ENCODE measurements around the gene FCSK. TPM values are rescaled to one million over a fixed set of nuclear protein-coding genes. Genes with fewer than 3 reads are reported as not detected.

FCSK gene
- total and polyA plus RNA-seq, 2 of the 8 experiments (the other 6 are each of a cell fraction or from before 2014, with no cell fraction given): 4.6 to 5.1 TPM

DNA sequence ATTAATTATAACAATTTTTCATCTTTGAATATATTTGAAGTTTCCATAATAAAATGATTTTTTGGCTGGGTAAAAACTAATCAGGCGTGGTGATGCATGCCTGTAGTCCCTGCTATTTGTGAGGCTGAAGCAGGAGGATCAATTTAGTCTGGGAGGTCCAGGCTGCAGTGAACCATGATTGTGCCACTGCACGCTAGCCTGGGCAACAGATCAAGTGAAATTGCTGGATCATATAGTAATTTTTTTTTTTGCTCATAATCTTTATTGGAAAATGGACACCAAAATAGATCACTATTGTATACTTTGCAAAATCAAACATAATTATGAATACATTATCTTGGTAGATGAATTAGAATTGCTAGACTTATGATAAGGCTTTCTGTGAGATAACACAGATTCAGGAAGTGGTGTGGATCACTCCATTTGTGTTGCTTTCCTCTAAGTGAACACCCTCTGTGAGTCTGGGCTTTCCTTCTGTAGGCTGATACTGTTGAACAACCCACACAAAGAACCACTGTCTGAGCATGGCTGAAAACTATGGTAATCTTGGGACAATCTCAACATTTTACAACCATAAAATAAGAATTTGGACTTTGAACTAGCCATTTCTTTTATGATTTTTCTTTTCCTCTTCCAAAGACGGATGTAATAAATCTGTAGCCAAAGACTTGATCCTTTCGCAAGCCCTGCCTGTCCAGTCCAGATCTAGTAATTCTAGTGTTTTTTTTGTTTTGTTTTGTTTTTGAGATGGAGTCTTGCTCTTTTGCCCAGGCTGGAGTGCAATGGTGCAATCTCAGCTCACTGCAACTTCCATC lies 9.9 kb upstream of the FCSK start (continued):
- TF ChIP-seq CHD7 (IDR thresholded peaks at IDR 0.05; ENCODE audit: insufficient replicate concordance, low read length) (no peak), BACH1 (IDR thresholded peaks at IDR 0.05; ENCODE audit: low read length) (no peak)
